ENCODE measurements around the gene KRCC1.

Gene KRCC1

DNA sequence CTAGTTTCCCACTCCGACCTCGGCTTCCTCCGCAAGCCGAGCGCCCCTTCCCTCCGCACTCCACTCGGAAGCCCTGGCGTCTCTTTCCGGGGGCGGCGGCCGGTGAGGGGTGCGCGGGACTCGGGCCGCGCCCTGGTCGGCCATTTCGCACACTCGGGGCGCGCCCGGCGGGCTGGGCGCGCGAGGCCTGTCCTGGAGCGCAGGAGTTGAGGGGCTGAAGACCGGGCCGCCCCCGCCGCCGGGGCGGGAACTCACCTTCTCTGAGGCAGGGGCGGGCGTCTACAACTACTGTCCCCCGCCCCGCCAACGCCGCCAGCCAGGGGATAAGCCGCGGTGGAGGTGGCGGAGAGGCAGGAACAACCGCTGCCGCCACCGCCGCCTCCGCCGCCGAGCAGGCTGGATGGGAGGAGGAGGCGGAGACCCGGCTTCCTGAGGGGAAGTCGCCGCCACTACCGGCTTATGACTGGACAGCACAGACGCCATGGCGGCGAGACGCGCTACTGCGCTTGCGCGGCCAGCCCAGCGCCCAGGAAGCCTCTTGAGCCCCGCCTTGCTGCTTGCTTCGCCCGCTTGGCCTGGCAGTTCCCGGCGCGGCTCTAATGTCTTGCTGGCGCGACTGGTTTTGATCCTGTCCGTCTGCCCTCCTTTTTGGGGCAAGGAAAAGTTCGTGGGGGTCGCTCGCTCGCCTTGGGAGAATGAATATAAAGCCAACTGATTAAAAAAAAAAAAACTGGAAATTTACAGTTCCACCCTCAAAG is at the start of gene KRCC1:
TSS of gene KRCC1 (minus strand) at position 413 of the 758 bp plus-strand sequence. CDS start 27,220 bp downstream, outside the sequence.
- DNase-seq = peak; percentile 98

DNA sequence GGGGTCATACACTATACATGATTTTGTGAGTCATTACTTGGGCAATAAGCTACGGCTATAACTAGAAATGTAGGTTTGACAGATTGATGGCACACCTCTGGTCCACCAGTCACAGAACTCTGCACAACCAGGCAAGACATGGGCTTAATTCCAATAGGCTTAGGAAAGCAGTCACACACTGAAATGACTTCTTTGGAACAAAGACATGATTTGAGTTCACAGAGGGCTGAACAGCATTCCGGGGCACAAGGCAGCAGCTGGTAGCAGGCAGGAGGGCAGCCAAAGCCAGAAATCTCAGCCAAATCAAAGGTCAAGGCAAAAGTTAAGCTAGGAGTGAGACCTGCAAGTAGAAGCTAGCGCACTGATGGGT is 44.9 kb upstream of the KRCC1 start:
- no peak for DNase-seq

DNA sequence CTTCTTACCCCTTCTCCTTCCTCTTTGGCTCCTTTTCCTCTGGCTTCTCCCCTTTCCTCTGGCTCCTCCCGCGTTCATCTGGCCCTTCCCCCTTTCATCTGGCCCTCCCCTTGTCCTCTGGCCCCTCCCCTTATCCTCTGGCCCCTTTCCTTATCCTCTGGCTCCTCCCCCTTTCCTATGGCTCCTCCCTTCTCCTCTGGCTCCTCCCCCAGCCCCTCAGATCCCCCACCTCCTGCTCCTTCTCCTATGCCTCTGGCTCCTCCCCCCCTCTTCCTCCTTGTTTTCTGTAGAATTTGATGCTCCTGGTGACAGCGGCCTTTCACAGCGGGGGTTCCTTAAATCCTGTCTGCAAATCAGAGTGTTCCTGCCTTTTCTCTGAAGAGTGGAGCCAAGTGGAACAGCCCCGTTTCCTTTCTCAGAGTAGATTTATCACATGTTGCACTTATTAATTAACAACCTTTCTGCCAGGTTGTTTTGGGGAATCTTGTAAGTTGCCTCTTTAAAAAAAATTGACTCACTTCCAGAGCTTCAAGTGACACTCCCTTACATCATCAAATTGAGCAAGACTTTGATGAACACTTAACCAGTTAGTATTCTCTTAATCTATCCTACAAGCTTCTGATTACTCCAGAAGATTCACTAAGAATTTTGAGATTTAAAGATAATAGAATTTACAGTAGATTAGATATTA is 44.4 kb upstream of the KRCC1 start:
- DNase-seq = peak; percentile 22

DNA sequence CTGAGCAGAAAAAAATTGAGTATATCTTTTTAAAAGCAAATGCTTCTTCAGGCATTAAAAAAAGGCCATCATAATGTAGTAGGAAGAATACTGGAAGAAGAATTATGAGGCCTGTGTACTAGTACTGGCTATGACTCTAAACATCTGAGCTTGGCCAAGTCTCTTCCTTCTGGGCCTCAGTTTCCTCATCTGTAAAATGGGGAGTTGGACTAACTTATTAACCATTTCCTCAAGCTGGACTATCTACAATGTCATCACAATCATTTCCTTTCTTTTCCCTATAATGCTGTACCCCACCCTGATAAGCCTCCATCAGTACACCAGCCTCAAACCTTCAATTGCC is 42.9 kb upstream of the KRCC1 start:
- DNase-seq = no peak

DNA sequence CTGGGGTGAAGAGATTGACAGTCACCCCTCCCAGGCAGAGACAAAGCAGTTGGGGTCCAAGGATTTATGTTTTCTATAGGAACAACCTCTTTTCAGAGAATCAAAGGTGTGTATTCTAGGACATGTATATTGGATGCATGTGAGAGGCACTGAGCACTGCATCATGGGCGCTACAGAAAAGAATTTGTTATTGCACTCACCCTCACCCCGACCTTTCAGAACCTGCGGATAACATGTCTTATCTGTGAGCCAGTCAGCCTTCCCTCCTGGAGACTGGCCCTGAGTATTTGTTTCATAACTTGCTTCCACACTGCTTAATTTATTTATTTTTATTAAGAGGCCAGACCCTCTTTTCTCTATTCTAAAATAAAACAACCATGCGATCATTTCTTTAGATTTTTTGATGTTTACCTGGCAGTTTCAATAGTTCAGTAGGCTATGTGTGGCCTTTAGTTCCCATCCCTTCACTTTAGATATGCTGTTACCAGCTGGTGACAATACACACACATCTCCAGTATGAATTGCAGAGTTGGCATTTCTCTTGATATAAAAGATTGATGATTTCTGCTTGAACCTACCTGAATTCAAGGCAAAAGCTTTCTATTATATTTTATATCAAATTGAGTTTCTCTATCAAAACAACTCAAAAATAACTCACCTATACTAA is 42.4 kb upstream of the KRCC1 start:
- DNase-seq = no peak

DNA sequence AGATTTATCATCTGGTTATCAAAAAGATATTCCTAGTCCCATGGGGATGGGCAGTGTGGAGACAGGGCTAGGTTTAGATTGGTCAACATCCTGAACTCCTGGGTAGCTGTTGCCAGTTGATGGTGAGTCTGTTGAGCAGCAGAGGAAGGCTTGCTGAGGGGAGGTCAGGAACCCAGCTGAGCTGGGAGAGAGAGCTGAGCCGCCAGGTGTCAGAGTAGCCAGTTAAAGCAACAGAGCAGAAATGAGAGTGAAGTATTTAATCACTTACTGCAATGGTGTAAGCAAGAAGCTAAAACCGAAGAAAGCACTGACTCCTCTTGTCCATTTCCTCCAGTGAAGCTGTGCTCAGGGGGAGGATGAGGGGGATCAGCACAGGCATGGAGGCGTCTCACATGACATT is 41.6 kb upstream of the KRCC1 start:
- DNase-seq = no peak

DNA sequence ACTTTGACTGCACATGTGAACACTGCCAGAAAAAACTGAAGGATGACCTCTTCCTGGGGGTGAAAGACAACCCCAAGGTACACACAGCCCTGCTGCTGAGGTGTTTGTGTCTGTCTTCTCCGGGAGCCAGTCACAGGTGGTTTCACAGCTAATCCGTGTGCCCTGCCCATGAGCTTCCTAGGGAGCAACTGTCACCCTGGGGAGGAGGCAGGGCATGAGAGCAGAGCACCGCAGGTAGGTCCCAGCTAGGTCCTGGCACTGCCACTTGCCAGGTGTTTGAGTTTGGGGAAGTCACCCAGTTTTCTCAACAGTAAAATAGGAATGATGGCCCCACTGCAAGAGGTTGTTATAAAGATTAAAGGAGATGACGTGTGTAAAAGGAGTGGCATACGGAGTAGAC is 41.1 kb upstream of the KRCC1 start:
- no peak for DNase-seq

DNA sequence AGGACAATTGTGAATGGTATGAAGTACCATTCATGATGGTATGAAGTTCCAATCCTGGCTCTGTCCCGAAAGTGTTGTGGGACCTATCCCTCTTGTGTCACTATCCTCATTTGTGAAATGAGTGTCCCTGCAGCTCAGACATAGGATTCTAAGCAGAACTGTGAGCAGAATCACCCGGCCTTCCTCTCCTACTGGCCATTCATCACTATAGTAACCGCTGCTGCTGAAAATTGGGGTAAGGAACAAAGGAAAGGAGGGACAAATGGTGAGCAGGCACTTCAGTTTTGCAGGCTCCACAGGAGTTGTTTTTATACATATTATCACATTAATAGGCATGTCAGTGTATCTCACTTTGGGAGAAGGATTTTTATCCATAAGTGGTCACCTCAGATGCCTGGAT is 39.4 kb upstream of the KRCC1 start:
- DNase-seq = no peak

DNA sequence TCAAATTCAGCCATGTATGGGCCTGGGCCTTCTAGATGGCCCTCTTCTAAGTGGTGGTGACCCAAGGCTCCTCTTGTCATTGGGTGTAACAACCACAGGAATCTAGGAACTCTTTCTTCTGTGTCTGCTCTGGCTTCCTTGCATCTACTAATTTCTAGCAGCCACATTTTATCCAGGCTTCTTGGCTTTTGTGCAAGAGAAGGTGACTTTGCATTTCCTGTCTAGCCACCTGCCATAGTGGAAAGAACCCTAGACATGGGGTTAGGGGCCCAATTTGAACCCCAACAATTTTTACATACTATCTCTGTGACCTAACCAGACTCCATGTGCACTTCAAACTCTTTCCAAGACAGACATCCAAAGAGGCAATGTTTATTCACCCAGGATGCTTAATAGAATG is 37.2 kb upstream of the KRCC1 start:
- no peak for DNase-seq

DNA sequence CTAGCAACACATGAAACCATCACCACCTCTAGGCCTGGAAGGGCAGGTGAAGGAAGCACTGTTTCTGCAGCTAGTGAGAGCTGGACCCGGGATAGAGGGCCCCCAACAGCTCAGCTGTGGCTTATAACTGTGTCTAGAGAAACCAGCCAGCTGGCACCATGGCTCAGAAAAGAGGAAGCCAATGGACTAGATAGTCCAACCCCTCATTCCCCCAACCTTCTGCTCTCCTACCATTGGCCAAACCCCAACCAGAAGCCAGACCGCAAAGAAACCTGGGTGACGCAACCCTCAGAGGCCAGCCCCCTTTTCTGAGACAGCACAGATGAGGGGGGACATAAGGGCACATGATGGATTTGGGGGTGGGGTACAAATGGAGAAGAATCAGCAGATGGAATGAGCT is 36.4 kb upstream of the KRCC1 start:
- peak; percentile 67 for DNase-seq

DNA sequence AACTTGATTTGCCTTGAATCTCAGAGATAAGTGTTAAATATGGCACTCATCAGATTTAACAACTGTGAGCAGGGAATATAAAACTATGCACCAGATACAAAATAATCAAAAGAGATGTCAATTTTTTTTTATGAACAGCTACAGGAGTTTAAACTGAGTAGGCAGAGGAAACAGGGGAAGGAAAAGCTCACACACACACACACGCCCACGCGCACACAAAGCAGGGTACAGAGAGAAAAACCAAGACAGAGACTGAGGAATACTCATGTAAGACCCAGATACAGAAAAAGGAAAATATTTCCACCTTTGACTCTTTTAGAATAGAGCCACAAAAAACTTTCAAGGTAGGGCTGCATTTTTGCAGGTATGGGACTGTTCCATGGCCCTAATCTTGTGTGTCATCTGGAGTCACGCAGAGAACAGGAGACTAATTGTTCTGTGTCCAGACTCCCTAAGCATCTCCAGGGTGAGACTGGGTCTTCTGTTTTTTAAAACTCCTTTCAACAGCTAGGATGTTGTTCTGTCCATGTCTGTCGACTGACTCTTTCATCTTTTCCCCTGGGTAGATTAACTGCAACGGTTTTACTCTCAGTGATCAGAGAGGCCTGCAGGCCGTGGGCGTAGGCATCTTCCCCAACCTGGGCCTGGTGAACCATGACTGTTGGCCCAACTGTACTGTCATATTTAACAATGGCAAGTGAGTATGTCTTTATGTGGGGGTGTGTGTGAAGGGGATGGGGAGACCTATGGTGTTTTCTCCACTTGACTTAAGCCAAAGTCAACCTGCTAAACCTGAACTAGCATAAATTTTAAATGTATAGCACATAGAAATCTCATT is 35.1 kb upstream of the KRCC1 start:
- DNase-seq = no peak

DNA sequence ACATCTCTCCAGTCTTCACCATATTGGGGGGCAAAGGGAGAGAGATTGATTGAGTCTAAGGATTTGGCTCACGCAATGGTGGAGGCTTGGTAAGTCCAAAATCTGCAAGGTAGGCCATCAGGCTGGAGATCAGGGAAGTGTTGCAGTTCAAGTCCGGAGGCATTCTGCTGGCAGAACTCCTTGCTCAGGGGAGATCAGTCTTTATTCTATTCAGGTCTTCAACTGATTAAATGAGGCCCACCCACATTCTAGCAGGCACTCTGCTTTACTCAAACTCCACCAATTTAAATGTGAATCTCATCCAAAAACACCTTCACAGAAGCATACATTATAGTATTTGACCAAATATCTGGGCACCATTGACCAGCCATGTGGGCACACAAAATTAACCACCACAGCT is 33.4 kb upstream of the KRCC1 start:
- no peak for DNase-seq

DNA sequence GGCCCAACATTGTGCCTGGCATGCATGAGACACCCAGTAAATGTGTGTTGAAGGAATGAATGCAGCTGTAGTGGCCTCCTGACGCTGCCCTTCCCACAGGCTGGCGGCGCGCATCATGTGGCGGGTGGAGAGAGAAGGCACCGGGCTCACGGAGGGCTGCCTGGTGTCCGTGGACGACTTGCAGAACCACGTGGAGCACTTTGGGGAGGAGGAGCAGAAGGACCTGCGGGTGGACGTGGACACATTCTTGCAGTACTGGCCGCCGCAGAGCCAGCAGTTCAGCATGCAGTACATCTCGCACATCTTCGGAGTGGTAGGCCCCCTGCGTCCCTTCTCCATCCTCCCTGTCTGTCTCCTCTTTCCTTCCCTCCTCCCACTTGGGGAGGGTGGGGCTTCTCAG is 32.2 kb upstream of the KRCC1 start:
- DNase-seq = no peak

DNA sequence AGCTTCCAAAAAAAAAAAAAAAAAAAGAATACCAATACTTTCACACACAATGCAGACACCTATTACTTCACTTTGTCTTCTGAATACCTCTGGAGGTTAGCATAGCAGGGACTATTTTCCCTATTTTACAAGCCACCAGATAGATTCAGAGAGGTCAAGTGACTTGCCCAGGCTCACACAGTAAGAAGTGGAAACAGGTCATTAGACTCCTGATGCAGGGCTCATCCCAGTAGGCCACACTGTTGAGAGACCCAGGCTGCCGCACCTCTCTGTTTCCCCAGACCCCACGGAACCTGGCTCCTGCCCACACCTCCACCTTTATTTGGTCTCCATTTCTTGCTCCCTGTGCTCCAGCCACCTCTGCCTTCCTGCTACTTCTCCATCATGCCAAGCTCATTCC is 31.5 kb upstream of the KRCC1 start:
- DNase-seq = no peak

DNA sequence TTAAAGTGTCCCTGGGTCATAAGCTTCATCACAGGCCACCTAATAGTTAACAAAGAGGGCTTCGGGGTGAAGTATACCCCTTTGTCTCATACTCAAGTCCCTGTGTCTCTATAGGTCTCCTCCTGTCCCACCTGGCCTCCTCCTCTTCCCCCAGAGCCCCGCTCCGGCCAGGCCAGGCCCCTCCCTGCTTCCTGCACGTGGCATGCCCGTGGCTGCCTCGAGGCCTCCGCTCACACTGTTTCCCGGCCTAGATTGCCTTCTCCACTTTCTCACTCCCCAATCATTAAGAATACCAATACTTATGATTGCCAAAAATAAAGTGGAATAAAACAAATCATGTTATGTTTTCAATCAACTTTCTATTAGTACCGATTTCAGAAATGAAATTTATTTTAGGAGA is 30.8 kb upstream of the KRCC1 start:
- DNase-seq = no peak

DNA sequence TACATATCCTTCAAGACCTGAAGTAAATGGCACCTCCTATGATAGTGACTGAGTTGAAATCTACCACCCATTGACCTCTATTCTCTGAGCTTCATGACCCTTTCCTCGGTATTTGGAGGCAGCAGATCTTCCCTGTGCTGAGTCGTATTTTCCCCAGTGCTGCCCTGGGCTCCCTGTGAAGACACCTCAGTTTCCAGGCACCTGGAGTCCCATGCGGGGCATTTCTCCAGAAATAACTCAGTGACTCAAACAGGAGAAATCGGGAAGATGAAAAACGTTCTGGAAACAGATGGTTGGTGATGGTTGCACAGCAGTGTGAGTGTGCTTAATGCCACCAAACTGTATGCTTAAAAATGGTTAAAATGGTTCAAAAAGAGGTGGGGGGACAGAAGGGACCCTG is 30.0 kb upstream of the KRCC1 start:
- no peak for DNase-seq

DNA sequence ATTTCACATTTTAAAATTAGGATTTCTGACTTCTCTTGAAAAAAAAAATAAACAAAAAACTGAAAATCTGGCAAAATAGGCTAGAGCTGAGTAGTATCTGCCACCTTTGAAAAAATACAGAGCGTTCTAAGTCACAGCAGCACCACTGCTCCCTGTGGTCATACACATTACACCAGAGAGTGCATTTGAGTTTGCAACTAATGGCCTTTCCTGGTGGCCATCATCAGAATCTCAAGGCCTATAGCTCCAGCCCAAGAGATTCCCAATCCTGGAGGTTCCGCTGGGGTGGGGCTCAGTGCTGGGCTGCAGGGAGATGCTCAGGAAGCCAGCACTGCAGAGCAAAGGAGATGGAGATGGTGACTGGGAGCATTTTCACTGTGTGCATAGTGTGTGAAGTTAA is 29.5 kb upstream of the KRCC1 start:
- DNase-seq = no peak

DNA sequence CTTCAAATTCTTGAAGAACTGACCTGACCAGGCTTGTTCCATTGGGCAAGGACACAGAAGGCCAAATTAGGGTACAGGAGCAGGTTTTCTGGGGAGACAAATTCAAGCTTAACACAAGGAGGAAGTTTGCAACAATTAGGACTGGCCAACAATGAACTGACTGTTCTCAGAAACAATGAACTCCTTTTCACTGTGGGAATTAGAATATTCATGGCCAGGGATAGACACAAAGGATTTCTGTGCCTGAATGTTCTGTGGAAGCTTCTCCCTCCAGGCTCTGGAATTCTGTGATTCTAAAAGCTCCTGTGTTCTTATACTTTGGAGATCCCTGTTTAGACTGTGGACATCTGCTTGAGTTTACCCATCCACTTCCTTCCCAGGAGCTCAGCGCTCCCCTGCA is 27.2 kb upstream of the KRCC1 start:
- no peak for DNase-seq

DNA sequence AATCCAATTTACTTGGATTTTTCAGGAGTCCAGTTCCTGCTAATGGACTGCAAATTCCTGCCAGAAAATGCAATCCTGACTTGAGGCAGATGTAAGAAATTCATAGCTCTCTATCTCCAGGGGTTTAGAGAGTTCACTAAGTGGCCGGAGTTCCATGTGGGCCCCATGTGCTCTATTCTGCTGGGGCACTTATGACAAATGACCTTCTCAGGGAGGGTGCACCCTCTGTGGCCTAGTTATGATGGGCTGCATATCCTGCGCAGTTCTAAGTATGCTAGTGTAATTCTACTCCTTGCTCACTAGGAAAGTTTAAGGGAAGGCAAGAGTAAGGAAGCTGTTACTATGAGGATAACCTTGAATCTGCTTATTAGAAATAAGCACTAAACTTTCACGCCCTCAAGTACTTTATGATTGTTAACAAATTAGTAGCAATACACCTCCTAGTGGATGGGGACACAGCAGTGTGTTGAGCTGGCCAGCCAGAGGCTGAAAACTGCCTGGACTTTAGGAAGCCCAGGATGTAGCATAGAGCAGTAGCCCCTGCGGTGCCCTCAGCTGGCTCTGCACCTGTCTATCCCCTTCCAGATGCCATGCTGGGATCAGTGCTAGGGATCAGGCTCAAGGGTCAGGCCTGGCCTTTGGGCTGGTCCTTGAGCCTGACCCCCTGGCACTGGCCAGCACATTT is 26.5 kb upstream of the KRCC1 start:
- DNase-seq = no peak

DNA sequence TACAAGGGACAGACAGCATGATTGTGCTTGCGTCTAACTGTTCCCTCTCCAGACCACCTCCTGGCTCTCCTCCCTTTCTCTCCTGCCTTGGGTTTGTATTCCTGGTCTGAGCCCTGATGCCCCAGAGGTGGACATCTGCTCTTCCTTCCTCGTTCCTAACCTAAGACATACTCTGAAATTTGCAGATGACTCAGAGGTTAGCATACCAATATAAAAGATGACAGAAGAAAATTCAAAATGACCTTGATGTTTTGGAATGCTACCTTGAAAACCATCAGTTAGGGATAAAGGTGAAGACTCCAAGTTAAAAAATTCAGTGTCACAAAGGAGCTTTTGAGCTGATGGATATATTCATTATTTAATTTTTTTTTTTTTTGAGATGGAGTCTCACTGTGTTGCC is 25.0 kb upstream of the KRCC1 start:
- no peak for DNase-seq

DNA sequence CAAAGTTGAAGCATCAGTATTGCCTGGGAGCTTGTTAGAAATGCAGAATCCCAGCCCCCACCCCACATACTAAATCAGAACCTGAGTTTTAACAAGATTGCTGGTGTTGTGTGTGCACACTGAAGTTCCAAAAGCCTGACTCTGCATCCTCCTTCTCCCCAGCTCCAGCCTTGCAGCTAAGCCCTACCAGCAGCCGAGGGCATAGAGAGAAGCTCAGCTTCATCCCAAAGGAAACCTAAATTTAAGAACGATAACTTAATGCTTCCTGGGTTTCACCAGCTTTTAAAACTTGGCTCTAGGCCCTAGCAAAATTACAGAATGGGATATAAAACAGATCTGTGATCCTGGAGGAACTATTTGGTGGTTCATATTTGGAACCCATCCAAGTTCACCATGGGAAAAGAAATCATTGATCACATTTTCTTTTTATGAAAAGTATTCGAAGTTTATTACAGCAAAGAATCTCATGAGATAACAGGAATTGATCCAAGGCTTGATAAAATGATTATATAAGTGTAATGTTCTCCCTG is 23.1 kb upstream of the KRCC1 start:
- DNase-seq = no peak

DNA sequence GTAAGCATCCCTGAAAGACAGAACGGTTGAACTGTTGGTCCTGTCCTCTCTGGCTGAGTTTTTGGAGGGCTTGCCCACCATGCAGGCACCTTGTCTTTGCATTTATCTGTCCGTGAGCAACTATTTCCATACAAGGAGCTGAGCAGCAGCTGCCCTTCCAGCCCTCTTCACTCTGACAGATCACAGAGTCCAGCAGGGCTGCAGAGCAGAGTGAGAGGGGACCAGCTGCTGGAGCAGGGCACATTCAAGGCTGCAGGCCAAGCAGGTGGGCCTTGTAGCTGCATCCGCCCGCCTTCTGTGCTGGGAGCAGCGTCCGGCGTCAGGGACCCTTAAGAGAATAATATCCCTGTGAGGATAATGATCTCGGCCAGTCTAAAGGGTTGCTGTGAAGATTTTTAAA is 21.5 kb upstream of the KRCC1 start:
- DNase-seq = no peak

DNA sequence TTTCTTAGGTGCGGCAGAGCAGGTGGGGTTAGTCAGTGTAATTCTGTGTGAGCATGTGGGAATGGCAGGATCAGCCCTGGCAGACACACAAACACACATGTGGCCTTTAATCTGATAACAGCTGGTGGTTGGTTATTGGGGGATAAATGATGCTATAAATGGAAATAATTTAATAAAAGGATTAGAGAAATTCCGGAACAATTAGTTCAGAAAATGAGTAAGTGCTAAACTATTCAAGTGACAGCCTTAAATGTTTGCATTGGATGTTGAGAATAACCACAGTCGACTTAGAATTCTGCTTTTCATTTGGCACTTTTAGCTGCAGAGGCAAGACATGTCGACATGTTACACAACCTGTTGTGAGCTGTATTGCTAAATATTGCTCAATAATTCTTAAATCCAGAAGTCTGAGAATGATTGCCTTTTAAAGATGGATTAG is 19.3 kb upstream of the KRCC1 start:
- peak; percentile 53 for DNase-seq

Data from hematopoietic multipotent progenitor cell treated with erythropoietin and hydrocortisone succinate and interleukin-3 and kit ligand, for 4 days (in vitro differentiated cells).